GM18909 (cell line): ENCODE data around the gene SCGB3A1.

Experiments
- ATAC-seq: cut with Tn5 transposase; IDR thresholded peaks from one replicate; pipeline ENCODE4 v1.9.1; 2021; ENCODE audit warnings: mild to moderate bottlenecking; ENCODE audit not compliant: unreplicated experiment, poor library complexity

The SCGB3A1 gene

DNA sequence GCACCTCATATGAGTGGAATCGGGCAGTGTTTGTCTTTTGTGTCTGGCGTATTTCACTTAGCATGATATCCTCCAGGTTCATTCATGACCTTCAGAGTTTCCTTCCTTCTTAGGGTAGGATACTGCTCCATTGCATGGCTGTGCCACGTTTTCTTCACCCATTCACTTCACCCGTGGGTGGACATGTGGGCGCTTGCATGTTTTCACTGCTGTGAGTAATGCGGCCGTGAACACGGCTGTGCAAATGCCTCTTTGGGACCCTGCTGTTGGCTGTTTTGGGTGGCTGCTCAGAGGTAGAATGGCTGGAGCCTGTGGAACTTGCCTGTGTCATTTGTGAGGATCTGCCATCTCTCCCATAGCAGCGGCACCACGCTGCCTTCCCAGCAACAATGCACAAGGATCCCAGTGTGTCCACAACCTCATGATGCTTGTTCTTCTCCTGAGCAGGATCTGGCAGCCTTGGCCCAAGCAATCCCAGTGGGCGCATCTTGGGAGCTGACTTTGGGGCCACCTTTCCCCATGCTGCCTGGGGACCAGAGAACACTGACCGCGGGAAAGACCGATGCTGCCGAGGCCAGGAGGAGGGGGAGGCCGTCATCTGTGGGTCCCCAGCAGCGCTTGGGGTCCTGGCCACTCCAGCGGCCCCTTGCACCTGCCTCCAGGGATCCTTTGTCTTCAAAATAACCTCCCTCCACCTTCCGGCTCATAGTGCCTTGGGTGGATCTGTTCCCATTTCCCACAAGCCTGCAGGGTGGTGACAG, 2.3 kb upstream of the SCGB3A1 start:
- ATAC-seq: no peak

DNA sequence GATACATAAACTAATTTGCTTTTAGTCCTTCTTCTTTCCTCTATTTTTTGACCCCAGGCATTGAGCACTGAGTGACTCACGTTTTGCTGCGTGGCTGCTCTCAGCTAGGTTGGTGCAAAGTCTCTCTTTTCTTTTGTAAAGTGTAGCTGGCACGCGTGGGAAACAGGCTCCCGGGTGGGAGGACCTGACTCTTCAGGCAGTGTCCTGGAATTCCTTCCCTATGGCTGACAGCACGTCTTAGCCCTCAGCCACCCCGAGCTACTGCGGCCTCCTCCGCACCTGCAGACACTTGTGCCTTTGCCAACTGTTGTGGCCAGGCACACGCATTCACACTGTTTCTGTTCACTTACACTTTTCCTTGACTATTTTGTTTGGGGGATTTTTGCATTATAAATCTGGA, 877 bp upstream of the SCGB3A1 start:
- ATAC-seq: no peak

DNA sequence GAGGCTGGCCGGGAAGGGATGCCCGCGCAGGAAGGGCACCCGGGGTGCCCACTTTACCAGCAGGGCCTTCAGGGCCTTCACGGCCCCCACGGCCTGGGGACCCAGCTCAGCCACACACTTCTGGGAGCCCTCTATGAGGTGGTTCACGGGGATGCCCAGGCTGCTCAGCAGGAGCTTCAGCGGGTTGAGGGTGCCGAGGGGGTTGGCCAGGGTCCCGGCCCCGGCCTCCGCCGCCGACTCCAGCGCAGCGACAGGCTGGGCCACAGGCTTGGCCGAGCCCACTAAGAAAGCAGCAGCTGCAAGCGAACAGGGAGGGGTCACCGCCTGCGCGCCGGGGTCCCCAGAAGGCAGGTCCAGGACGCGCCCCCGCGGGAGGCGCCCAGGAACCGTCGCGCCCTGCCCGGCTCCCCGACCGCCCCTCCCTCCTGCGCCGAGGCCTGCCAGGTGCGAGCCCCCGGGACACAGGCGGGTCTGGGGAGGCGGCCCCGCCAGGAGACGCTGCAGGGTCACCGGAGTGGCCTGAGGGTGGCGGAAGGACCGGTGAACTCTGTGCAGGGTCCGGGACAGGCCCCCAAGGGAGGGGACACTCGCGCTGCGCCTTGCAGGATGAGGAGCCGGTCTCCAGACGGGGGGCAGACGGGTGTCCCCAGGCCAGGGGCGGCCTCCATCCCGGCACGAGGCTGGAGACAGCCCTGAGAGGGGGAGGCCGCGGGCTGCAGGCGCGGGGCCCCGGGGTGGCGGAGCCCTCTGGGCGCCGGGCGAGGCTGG, 572 bp downstream of the SCGB3A1 start:
- no peak for ATAC-seq

DNA sequence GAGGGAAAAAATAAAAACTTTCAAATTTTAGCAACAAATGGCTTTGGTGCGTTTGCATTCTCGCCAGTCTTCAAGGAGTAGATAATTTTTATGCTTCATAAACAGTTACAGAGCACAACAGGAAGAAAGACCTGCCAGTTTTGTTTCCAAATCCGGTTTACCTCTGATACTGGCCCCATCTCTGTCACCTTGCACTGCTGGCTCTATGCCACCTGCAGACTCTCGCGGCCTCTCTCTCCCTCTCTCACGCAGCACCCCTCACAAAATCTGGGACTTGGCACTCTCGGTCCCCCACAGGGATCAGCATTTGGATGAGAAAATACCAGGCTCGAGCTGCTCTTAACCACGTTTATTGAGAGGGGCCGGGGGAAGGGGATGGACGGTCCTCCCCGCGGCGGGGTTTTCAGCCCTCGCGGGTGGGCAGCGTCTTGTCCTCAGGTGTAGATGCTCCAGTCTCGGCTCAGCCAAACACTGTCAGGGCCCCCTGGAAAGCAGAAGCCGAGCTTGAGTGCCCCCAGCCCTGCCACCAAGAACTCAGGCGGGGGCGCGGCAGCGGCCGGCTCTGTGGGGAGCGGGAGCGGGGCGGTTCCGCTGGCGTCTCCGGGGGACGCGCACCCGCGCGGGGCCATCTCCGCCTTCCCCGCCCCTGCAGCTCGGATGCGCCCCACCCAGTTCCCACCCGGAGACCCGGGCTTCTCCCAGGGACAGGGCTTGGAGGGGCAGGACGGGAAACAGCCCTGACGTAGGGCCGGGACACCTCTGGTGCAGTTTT, 1.3 kb downstream of the SCGB3A1 start:
- ATAC-seq: no peak

DNA sequence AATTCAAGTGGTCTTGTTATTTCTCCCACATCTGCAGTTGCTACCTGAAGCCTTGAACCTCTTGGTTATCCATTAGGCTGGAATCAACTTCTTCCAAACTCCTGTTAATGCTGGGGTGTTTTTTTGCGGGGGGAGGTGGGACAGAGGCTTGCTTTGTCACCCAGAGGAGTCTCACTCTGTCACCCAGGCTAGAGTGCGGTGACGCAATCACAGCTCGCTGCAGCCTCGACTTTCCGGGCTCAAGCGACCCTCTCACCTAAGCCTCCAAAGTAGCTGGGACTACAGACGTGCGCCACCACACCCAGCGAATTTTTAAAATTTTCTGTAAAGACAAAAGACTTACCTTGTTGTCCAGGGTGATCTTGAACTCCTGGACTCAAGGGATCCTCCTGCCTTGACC, 4.4 kb downstream of the SCGB3A1 start:
- ATAC-seq: no peak

DNA sequence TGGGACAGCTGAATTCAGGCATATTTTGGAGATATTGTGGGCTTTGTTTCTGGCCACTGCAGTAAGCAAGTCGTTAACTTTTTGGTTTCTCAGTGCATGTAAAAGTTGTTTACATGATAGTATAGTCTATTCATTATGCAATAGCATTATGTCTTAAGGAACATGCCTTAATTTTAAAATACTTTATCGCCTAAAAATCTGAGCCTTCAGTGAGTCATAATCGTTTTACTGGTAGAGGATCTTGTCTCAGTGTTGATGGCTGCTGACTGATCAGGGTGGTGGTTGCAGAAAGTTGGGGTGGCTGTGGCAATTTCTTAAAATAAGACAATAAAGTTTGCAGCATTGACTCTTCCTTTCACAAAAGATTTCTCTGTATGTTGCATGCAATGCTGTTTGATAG, 5.1 kb downstream of the SCGB3A1 start:
- no peak for ATAC-seq

DNA sequence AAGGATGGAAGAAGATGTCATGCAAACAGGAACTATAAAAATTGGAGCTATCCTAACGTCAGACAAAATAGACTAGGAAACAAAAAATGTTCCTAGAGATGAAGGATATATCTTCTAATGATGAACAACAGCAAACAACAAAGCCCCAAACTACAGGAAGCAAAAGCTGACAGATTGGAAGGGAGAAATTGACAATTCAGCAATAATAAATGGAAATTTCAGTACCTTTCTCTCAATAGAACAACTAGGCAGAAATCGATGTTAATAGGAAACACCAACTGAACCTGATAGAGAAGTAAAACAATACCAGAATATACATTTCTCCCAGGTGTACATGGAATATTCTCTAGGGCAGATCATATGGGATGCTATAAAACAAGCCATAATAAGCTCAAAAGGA, 7.6 kb downstream of the SCGB3A1 start:
- ATAC-seq: no peak

DNA sequence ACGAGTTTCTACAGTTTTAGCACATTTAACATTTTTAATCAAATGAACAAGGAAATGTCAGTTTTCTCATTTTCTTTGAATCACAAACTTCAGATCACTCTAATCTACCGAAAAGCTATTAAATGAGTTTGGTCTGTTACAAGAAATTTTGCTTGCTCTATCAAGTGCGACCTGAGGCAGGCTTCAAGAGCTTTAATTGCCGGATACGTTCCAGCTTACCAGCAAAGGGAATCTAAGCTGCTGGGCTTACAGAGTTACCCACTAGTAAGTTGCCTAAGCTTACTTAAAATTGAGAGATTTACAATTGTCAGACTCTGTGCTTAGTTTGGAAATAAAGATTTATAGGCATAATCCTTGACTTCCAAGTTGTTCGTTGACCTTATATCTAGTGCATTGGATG, 10.6 kb downstream of the SCGB3A1 start:
- ATAC-seq: no peak

DNA sequence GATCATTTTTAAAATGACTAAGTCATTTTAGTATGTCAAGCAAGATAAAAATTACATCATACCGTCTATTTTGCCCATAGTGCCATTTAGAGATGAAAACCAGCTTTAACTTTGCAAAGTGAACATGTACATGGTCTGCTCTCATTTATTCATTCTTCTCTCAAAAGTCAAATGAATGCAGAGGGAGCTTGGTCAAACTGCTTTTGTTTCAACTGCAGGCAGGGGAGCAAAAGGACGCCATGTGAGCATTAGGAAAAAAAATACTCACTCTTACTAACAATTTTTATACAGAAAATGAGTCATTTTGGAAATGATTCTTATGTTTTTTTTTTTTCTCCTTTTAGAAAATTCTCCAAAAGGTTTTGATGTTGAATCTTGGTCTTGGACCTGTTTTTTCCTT, 15.7 kb downstream of the SCGB3A1 start:
- ATAC-seq: no peak

DNA sequence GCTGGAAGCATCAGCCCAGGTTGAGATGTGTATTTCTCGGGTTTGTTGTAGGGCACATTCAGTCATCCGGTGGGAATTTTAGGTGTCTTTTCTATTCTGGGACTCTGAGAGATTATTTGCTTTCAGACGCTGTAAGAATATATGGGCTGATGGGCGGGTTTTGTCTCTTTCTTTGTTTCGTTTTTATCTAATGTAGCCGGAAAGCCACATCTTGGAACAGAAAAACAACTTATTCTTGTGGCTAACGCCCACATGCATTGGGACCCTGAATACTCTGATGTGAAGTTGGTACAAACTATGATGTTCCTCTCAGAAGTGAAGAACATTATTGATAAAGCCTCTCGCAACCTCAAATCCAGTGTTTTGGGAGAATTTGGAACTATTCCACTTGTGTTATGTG, 22.4 kb downstream of the SCGB3A1 start:
- ATAC-seq: no peak

DNA sequence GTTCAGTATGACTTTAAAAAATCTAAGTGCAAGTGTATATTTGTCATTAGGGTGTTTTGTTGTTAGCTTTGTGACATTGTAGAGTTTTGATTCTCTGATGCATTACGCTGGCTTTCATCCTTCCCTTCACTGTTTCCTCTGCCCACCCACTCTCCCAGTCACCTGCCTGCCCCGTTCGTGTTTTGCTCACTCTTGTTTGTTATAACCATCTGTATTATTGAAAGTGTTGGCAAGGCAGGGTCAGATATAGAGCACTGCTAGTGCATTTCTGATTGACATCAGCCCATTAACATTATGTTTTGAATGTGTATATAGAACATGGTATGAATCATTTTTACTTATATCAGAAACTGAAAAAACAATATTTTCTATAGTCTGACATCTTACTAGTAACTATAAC, 27.3 kb downstream of the SCGB3A1 start:
- ATAC-seq: no peak

DNA sequence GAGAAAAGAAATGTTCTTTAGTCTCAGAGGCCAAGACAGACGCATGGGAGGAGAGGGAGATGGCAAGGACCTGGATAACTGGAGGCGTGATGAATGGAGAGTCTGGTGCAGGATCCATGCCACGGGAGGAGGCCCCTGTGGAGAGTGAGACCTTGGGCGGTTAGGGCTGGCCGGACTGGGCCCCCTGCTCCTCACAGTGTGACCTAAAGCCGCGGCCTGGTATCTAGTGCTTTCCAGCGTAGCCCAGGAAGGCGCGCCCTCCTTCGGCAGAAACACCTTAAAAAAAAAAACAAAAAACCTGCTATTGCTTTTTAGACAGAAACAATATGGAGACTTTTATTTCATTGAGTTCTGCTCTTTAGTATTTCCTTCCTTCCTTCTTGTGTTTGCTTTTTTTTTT, 33.1 kb downstream of the SCGB3A1 start:
- ATAC-seq: no peak

DNA sequence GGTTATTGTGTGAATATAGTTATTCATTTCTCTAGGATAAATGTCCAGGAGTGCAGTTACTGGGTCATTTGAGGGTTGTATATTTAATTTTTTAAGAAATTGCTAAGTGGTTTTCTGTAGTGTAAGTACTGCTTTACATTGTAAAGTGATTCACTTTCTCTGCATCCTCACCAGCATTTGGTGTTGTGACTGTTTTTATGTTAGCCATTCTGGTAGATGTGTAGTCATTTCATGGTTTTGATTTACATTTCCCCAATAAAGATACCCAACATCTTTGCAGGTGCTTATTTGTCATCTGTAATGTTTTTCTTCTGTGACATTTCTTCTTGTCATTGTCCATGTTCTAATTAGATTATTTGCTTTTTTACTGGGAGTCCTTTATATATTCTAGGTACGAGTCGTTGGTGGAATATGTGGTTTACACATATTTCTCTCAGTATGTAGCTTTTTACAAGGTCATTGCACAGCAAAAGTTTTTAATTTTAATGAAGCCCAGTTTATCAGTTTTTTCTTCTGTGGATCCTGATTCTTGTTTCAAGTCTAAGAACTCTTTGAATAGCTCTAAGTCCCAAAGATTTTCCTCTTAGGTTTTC, 34.0 kb downstream of the SCGB3A1 start:
- no peak for ATAC-seq

DNA sequence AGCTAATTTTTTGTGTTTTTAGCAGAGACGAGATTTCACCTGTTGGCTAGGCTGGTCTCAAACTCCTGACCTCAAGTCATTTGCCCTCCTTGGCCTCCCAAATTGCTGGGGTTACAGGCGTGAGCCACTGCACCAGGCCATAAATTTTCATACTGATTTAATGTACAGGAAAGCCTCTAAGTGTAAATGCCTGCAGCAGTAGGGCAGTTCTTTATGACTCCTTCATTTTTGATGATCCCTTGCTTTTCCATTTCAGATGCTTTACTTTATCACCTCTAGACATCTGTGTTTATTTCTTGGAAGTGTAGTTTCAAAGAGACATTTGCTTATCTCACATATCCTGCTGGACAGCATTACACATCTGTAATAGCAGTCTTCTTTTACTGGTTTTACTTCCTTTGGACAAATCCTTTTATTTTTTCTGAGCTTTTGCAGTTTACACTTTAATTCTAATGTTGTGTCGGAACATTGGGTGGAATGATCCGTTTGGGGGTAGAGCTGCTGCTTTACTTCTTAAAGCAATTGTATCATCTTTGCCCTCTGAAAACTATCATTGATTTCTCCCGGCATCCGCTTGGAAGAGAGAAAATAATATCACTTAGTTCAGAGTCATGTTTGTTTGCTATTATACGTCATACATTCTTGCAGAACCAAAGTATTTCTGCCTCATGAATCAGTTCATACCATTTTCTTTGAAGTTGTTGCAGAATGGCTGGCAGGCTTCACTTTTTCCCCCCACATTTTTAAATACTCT, 36.0 kb downstream of the SCGB3A1 start:
- no peak for ATAC-seq

DNA sequence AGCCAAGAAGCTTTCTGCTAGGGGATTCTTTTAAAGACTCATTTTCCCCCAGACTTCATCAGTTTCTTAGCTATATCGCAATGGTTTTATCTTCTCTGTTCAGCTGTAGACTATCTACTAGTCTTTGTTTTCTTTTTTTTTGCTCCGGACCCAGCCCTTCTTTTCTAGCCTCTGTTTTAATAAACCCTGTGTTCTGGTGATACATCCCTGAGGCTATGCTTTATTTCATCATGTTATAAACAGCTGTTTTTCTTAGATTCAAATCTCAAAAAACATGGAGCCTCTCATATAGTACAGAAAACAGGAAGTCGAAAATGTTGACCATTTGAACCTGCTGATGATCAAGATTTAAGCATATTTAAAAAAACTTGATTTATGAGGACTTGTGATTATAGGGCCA, 37.8 kb downstream of the SCGB3A1 start:
- ATAC-seq: no peak

DNA sequence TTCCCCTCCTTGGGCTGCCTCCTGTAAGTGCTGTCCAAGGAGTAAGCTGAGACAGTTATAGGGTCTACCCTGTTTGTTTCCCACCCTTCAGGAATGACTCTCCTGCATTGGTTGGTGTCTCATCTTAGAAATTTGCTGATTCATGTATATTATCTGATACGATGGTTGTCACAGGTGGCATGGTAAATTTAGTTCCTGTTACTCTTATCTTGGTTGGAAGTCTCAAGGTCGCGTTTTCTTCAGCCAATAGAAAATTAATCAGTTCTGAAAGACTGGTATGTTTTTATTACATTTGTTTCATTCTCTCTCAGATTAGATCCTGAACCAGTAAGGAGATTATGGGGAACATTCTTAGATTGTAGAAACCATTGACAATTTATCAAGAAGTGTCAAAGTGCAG, 42.7 kb downstream of the SCGB3A1 start:
- ATAC-seq: no peak

DNA sequence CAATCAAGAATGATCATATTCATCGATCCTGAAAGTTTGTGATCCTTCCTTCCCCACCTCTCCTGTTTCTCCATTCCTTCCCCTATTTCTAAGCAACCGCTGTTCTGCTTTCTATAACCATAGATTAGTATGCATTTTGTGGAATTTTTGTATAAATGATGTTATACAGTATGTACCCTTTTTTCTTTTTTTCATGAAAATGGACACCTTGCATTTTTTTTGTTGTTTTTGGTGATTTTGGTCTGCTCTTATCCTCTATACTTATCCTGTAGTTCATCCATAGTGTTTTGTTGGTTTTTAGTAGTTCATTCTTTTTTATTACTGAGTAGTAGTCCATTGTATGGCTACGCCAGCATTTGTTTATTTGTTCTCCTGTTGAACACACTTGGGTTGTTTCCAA, 46.1 kb downstream of the SCGB3A1 start:
- no peak for ATAC-seq

DNA sequence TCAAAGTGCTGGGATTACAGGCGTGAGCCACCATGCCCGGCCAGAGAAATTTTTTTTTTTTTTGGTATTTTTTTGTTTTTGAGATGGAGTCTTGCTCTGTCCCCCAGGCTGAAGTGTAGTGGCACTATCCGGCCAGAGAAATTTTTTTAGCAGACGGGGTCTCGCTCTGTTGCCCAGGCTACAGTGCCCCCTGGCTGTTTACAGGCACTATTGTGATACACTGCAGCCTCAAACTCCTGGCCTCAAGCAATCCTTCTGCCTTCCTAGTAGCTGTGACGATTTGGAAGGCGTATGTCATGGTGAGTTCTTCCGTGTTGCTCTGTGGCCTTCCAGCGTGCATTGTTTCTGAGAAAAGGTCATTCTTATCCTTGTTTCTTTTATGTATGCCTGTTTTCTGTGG, 49.6 kb downstream of the SCGB3A1 start:
- ATAC-seq: no peak
